DND-41 (cell line): ENCODE results near the gene ANKRD29.

Source experiments
- ATAC-seq: fragments of 200-7000 bp; cut with Tn5 transposase; 3 replicates; pipeline ENCODE4 v1.9.1; 2021; ENCODE audit warnings: low read depth; ENCODE audit not compliant: insufficient read depth
- DNase-seq: peaks from one replicate; pipeline ENCODE4 v3.0.0-alpha.2; 2020
- H2AFZ ChIP-seq: 2 replicates; pipeline ENCODE4 v1.6.0; 2012; ENCODE audit warnings: low read depth, low read length
- H3K27ac ChIP-seq: 2 replicates; pipeline ENCODE4 v1.5.1; 2012; ENCODE audit warnings: low read length, inconsistent platforms
- H3K27me3 ChIP-seq: fragments of 200-600 bp; sonication (generic); 2 replicates; pipeline ENCODE4 v1.6.0; 2012; ENCODE audit warnings: low read length, mild to moderate bottlenecking, inconsistent platforms; ENCODE audit not compliant: insufficient read depth, poor library complexity
- H3K36me3 ChIP-seq: 2 replicates; pipeline ENCODE4 v1.5.1; 2012; ENCODE audit warnings: low read length, inconsistent platforms; ENCODE audit not compliant: insufficient read depth
- H3K4me1 ChIP-seq: 2 replicates; pipeline ENCODE4 v1.5.1; 2012; ENCODE audit warnings: mild to moderate bottlenecking, low read length; ENCODE audit not compliant: insufficient read depth
- H3K4me2 ChIP-seq: 2 replicates; pipeline ENCODE4 v1.6.0; 2012; ENCODE audit warnings: mild to moderate bottlenecking, moderate library complexity, low read length, inconsistent platforms; ENCODE audit not compliant: insufficient read depth
- H3K4me3 ChIP-seq, 2 experiments: fragments of 200-600 bp in 1 of 2; shearing (Covaris generic) in 1 of 2; 2 replicates each; pipeline ENCODE4 v1.5.1; 2012 to 2016; ENCODE audit warnings: inconsistent platforms in 2 of 2, low read length in 2 of 2, mild to moderate bottlenecking in 2 of 2, low read depth in 1 of 2, moderate library complexity in 1 of 2
- H3K79me2 ChIP-seq: 2 replicates; pipeline ENCODE4 v1.6.0; 2012; ENCODE audit warnings: low read length, inconsistent platforms; ENCODE audit not compliant: insufficient read depth
- H3K9ac ChIP-seq: 2 replicates; pipeline ENCODE4 v1.6.0; 2012; ENCODE audit warnings: low read depth, mild to moderate bottlenecking, inconsistent platforms, low read length, moderate library complexity
- H3K9me3 ChIP-seq: 2 replicates; pipeline ENCODE4 v1.5.1; 2012; ENCODE audit warnings: low read length, moderate library complexity, mild to moderate bottlenecking, inconsistent platforms; ENCODE audit not compliant: insufficient read depth, severe bottlenecking
- H4K20me1 ChIP-seq: 2 replicates; pipeline ENCODE4 v1.6.0; 2012; ENCODE audit warnings: low read length; ENCODE audit not compliant: insufficient read depth
- CTCF ChIP-seq: IDR thresholded peaks from 2 replicates; pipeline ENCODE4 v1.5.1; 2012; ENCODE audit warnings: borderline replicate concordance, low read length, moderate library complexity, mild to moderate bottlenecking; ENCODE audit not compliant: poor library complexity, severe bottlenecking; ENCODE audit errors: extremely low read depth
- EZH2 ChIP-seq: IDR thresholded peaks from 3 replicates; pipeline ENCODE4 v1.6.1; 2012; ENCODE audit warnings: borderline replicate concordance, low read depth, mild to moderate bottlenecking, moderate library complexity, low read length, inconsistent platforms; ENCODE audit not compliant: severe bottlenecking

Gene ANKRD29

GRCh38 chr18:23608211-23608610 lies 54.5 kb downstream of the ANKRD29 start:
- Histone ChIP-seq H3K4me3 (no peak overlapping the region), H3K79me2 (no peaks in the 10 kb centered on the region), H3K27me3 (no peaks in the 10 kb centered on the region), H3K36me3 (no peaks in the 10 kb centered on the region), H3K4me1 (no peaks in the 10 kb centered on the region), H3K27ac (no peak overlapping the region), H3K4me2 (no peak overlapping the region), H4K20me1 (no peaks in the 10 kb centered on the region), H3K9me3 (no peaks in the 10 kb centered on the region), H3K9ac (no peak overlapping the region), H2AFZ (no peak overlapping the region)
- no peak for DNase-seq
- no peak for ATAC-seq
- TF ChIP-seq EZH2 (no peak), CTCF (no peak)

GRCh38 chr18:23605941-23606340 lies 56.8 kb downstream of the ANKRD29 start:
- H3K4me3 ChIP-seq = no peak overlapping the region
- H3K4me2 ChIP-seq = no peak overlapping the region
- H2AFZ ChIP-seq = no peak overlapping the region
- H3K36me3 ChIP-seq = no peaks in the 10 kb centered on the region
- H3K9ac ChIP-seq = no peak overlapping the region
- no peak overlapping the region for H3K27ac ChIP-seq
- H3K4me1 ChIP-seq = no peaks in the 10 kb centered on the region
- no peaks in the 10 kb centered on the region for H3K79me2 ChIP-seq
- ATAC-seq = no peak
- DNase-seq = no peak
- no peak for TF ChIP-seq CTCF
- no peak for TF ChIP-seq EZH2
- H3K9me3 ChIP-seq = no peaks in the 10 kb centered on the region
- no peaks in the 10 kb centered on the region for H4K20me1 ChIP-seq
- H3K27me3 ChIP-seq = no peaks in the 10 kb centered on the region

- H3K27ac ChIP-seq = no peak overlapping the region
- H3K9me3 ChIP-seq = no peaks in the 10 kb centered on the region
- no peak for ATAC-seq
- H2AFZ ChIP-seq = no peak overlapping the region
- no peak overlapping the region for H3K4me3 ChIP-seq
- H3K79me2 ChIP-seq = no peaks in the 10 kb centered on the region
- no peak overlapping the region for H3K9ac ChIP-seq
- TF ChIP-seq CTCF = no peak
- no peaks in the 10 kb centered on the region for H4K20me1 ChIP-seq
- no peaks in the 10 kb centered on the region for H3K36me3 ChIP-seq
- H3K4me1 ChIP-seq = no peaks in the 10 kb centered on the region
- no peaks in the 10 kb centered on the region for H3K27me3 ChIP-seq
- H3K4me2 ChIP-seq = no peak overlapping the region
- DNase-seq = no peak
These were observed 62.9 kb downstream of the ANKRD29 start for GRCh38 chr18:23599809-23600208.

- no peaks in the 10 kb centered on the region for H3K79me2 ChIP-seq
- no peaks in the 10 kb centered on the region for H3K4me1 ChIP-seq
- H4K20me1 ChIP-seq = no peaks in the 10 kb centered on the region
- H2AFZ ChIP-seq = no peak overlapping the region
- H3K36me3 ChIP-seq = no peaks in the 10 kb centered on the region
- no peak overlapping the region for H3K9ac ChIP-seq
- no peak for DNase-seq
- TF ChIP-seq EZH2 (no peak), CTCF (no peak)
- peaks cover 2% of the 10 kb centered on the region for H3K27me3 ChIP-seq
- no peaks in the 10 kb centered on the region for H3K9me3 ChIP-seq
- H3K4me2 ChIP-seq = no peak overlapping the region
- H3K27ac ChIP-seq = no peak overlapping the region
- ATAC-seq = no peak
- H3K4me3 ChIP-seq = no peak overlapping the region
These were observed 66.5 kb downstream of the ANKRD29 start for GRCh38 chr18:23596183-23596582.
